Calu3 (cell line): Measurements from ENCODE around the gene NECTIN2. TPM values are rescaled to one million over a fixed set of nuclear protein-coding genes. Genes with fewer than 3 reads are reported as not detected.
A peak's percentile ranks its signal among the peaks of the same experiment; 100 is the strongest.

Experiments used
- BruUV-seq: library from RNA; stranded (reverse); fragments of 400-500 nt; replicated peaks from 2 replicates; lab custom pipeline; 2021; lab: Mats Ljungman, UMichigan
- CTCF ChIA-PET: fragments of 300-600 bp; sonication (Branson Sonifier 250); formaldehyde crosslinking; loops from one replicate; lab custom pipeline; 2022; ENCODE audit warnings: antibody characterized with exemption; lab: Charles Lee
- DNase-seq: peaks from one replicate; pipeline ENCODE4 v3.0.0; 2022
- H3K27ac Mint-ChIP-seq: one replicate; pipeline ENCODE4 v1.8.0; 2022; ENCODE audit warnings: mixed read lengths; ENCODE audit not compliant: unreplicated experiment
- H3K27me3 Mint-ChIP-seq: one replicate; pipeline ENCODE4 v1.8.0; 2022; ENCODE audit warnings: mixed read lengths; ENCODE audit not compliant: unreplicated experiment
- H3K36me3 Mint-ChIP-seq: one replicate; pipeline ENCODE4 v1.8.0; 2022; ENCODE audit warnings: mild to moderate bottlenecking, moderate library complexity, mixed read lengths; ENCODE audit not compliant: insufficient read depth, unreplicated experiment
- H3K4me1 Mint-ChIP-seq: one replicate; pipeline ENCODE4 v1.8.0; 2022; ENCODE audit warnings: mild to moderate bottlenecking, low read depth, mixed read lengths; ENCODE audit not compliant: unreplicated experiment
- H3K4me3 Mint-ChIP-seq: one replicate; pipeline ENCODE4 v1.8.0; 2022; ENCODE audit warnings: mild to moderate bottlenecking, low read depth, moderate library complexity, mixed read lengths; ENCODE audit not compliant: unreplicated experiment
- H3K9me3 Mint-ChIP-seq: one replicate; pipeline ENCODE4 v1.8.0; 2022; ENCODE audit warnings: low read depth, mixed read lengths; ENCODE audit not compliant: unreplicated experiment
- intact Hi-C: fragments of 100-400 bp; cut with micrococcal nuclease; formaldehyde crosslinking; loops from one replicate; pipeline ENCODE4 v1.10.0; 2022; ENCODE audit not compliant: unreplicated experiment
- total RNA-seq: library from RNA; stranded (reverse); gene quantifications from 2 replicates; pipeline ENCODE4 v1.2.3, GENCODE V29; 2022
- TF ChIP-seq, protein P1 (sequence below): fragments of 200-600 bp; IDR thresholded peaks from one replicate; pipeline ENCODE4 v1.8.0; 2022; ENCODE audit warnings: antibody characterized with exemption; ENCODE audit not compliant: unreplicated experiment

Gene NECTIN2
- total RNA-seq, 1 experiment from 2014 or later: 137 TPM

DNA sequence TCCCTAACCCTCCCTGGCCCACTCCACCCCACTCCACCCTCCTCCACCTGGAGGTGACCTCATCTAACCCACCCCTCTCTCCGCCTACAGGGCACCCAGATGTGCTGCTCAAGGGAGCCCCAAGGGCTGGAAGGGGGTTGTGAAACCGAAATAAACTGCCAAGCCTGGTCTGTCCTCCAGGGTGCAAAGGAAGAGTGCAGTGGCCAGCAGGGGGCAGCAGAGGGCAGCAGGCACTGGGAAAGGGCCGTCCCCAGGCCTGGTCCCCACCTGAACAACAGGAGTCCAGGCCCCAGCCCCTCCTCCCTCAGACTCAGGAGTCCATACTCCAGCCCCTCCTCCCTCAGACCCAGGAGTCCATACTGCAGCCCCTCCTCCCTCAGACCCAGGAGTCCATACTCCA is 45.6 kb upstream of the NECTIN2 start:
- Mint-ChIP-seq H3K27ac (no peak overlapping the region), H3K4me3 (no peak overlapping the region), H3K4me1 (peaks cover 9% of the 10 kb centered on the region), H3K27me3 (no peaks in the 10 kb centered on the region), H3K9me3 (no peaks in the 10 kb centered on the region), H3K36me3 (peaks cover 78% of the 10 kb centered on the region)
- DNase-seq: peak; percentile 96
- intact Hi-C loops: loop anchor here (1.0 kb wide), 1 partner anchor 45 kb away; no protein-coding TSS in a partner anchor
- TF ChIP-seq, protein P1, sequence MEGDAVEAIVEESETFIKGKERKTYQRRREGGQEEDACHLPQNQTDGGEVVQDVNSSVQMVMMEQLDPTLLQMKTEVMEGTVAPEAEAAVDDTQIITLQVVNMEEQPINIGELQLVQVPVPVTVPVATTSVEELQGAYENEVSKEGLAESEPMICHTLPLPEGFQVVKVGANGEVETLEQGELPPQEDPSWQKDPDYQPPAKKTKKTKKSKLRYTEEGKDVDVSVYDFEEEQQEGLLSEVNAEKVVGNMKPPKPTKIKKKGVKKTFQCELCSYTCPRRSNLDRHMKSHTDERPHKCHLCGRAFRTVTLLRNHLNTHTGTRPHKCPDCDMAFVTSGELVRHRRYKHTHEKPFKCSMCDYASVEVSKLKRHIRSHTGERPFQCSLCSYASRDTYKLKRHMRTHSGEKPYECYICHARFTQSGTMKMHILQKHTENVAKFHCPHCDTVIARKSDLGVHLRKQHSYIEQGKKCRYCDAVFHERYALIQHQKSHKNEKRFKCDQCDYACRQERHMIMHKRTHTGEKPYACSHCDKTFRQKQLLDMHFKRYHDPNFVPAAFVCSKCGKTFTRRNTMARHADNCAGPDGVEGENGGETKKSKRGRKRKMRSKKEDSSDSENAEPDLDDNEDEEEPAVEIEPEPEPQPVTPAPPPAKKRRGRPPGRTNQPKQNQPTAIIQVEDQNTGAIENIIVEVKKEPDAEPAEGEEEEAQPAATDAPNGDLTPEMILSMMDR: peak; percentile 99
- no TSS peak for BruUV-seq
- CTCF ChIA-PET: interaction anchor here (1.0 kb wide), 1 partner anchor 16 kb away, joined by 3 read pairs; no protein-coding TSS in a partner anchor

DNA sequence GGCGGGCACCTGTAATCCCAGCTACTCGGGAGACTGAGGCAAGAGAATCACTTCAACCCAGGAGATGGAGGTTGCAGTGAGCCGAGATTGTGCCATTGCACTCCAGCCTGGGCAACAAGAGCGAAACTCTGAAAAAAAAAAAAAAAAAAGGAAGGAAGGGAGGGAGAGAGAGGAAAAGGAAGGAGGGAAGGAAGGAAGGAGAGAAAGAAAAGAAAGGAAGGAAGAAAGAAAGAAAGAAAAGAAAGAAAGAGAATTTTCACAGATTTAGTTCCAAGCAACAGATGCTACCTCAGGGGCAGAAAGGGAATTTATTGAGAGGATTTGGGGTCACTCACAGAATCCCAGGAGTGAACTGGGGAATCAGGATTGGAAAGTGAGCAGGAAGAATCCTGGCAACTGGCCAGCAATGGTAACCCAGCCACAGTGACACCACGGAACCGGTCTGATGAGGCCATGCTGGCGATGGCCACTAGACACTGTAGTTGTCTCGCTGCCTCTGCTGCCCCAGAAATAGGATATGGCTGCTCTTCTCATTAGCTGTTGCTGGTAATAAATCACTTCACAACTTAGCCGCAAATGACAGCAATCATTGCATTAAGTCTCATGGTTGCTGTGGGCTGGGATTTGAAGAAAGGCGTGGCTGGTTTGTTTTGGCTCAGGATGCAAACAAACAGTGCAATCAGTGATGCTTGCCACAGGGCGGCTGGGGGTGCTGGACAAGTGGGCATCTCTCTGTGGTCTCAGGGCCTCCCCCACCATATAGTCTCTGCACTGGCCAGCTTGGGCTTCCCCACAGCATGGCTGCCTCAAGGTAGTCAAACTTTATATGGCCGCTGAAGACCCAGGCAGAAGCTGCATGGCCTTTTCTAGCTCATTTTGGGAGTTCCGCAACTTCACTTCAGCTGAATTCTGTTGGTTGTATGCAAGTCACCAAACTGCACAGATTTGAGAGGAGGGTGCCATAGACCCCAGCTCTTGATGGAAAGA is 42.4 kb upstream of the NECTIN2 start:
- Mint-ChIP-seq H3K9me3 (no peaks in the 10 kb centered on the region), H3K36me3 (peaks cover 67% of the 10 kb centered on the region), H3K4me1 (peaks cover 31% of the 10 kb centered on the region), H3K27ac (peak overlapping the region; percentile 9), H3K4me3 (no peak overlapping the region), H3K27me3 (no peaks in the 10 kb centered on the region)
- CTCF ChIA-PET: interaction anchor here (0.7 to 1.2 kb wide), 4 partner anchors 8 to 108 kb away, joined by 3 to 10 read pairs (median 6); partner anchors contain the start of gene NECTIN2
- intact Hi-C loops: no loop called here
- TF ChIP-seq, protein P1: no peak
- DNase-seq: no peak
- no TSS peak for BruUV-seq

DNA sequence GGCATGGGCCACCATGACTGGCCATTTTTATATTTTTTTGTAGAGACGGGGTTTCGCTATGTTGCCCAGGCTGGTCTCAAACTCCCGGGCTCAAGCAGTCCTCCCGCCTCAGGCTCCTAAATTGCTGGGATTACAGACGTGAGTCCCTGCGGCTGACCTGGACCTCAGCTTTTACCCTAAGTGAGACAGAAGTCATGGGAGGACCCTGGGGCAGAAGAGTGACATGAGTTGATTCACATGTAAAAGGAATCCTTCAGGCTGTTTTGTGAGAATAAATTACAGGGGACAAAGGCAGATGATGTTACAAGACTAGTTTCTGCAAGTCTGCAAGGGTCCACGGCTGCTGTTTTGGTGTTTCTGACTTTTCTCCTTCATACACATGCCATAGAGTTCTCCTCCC is 39.8 kb upstream of the NECTIN2 start:
- H3K27me3 Mint-ChIP-seq: no peaks in the 10 kb centered on the region
- no peak overlapping the region for H3K27ac Mint-ChIP-seq
- DNase-seq: no peak
- TF ChIP-seq, protein P1: no peak
- no peaks in the 10 kb centered on the region for H3K9me3 Mint-ChIP-seq
- no TSS peak for BruUV-seq
- H3K4me1 Mint-ChIP-seq: peaks cover 22% of the 10 kb centered on the region
- intact Hi-C loops: no loop called here
- no peak overlapping the region for H3K4me3 Mint-ChIP-seq
- CTCF ChIA-PET: interaction anchor here (0.6 to 1.8 kb wide), 3 partner anchors 28 to 38 kb away, joined by 3 to 6 read pairs (median 4); no protein-coding TSS in a partner anchor
- H3K36me3 Mint-ChIP-seq: peaks cover 62% of the 10 kb centered on the region

DNA sequence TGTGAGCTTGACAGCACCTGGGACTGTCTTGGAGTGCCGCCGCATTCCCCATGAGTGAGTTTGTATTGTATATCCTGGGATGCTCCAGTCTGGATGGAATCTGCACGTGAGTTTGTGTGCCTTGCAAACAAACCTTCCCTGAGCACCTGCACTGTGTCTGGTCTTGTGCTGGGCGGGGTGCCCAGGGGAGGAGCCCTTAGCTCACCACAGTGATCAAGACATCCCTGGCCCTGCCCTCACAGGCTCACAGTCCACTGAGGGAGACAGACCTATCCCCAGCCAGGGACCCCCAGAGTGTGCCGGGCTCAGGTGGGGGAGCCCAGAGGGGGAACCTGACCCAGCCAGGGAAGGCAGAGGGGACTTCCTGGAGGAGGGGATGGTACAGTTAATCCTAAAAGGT is 38.9 kb upstream of the NECTIN2 start:
- BruUV-seq: no TSS peak
- CTCF ChIA-PET: interaction anchor here (0.6 to 1.8 kb wide), 10 partner anchors 11 to 236 kb away, joined by 3 to 12 read pairs (median 4); partner anchors contain the start of gene NECTIN2
- peak overlapping the region; percentile 43 for H3K27ac Mint-ChIP-seq
- no peaks in the 10 kb centered on the region for H3K9me3 Mint-ChIP-seq
- H3K27me3 Mint-ChIP-seq: no peaks in the 10 kb centered on the region
- H3K4me1 Mint-ChIP-seq: peaks cover 22% of the 10 kb centered on the region
- DNase-seq: peak; percentile 47
- TF ChIP-seq, protein P1: no peak
- intact Hi-C loops: no loop called here
- H3K36me3 Mint-ChIP-seq: peaks cover 61% of the 10 kb centered on the region
- no peak overlapping the region for H3K4me3 Mint-ChIP-seq
